ENCODE measurements around the gene NOS3. TPM values are rescaled to one million over a fixed set of nuclear protein-coding genes. Genes with fewer than 3 reads are reported as not detected.

NOS3 gene
- total RNA-seq, 4 donors from 2014 or later = 1.4 to 10.8 (median 4.2) TPM

DNA sequence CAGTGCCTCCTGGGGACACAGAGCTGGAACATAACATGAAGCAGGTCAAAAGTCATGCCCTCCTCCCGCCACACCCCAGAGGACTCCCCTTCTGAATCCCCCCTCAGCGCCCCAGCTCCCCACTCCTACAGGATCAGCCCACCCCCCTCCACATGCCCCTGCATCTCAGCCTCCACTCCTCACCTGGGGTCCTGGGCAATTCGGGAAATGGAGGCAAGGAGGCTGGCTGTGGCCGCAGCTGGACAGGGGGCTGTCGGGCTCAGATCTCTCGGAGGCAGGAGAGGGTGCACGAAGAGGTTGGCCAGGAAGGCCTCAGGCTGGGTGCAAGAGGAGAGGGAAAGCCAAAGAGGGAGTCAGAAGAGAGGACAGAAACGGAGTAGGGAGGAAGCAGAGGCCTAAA is 25.7 kb downstream of the NOS3 start:
- in situ Hi-C loops (cut with MboI; ENCODE audit: low sequenced_read_pairs in 4 of 4) = no loop called here
- H3K4me3 ChIP-seq = no peak overlapping the region
- no peaks in the 10 kb centered on the region for H3K36me3 ChIP-seq
- TF ChIP-seq, protein P1, sequence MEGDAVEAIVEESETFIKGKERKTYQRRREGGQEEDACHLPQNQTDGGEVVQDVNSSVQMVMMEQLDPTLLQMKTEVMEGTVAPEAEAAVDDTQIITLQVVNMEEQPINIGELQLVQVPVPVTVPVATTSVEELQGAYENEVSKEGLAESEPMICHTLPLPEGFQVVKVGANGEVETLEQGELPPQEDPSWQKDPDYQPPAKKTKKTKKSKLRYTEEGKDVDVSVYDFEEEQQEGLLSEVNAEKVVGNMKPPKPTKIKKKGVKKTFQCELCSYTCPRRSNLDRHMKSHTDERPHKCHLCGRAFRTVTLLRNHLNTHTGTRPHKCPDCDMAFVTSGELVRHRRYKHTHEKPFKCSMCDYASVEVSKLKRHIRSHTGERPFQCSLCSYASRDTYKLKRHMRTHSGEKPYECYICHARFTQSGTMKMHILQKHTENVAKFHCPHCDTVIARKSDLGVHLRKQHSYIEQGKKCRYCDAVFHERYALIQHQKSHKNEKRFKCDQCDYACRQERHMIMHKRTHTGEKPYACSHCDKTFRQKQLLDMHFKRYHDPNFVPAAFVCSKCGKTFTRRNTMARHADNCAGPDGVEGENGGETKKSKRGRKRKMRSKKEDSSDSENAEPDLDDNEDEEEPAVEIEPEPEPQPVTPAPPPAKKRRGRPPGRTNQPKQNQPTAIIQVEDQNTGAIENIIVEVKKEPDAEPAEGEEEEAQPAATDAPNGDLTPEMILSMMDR (IDR thresholded peaks at IDR 0.05 in 4 of 5, conservative IDR thresholded peaks at IDR 0.05 in 1 of 5) = no peak
- TF ChIP-seq POLR2A (IDR thresholded peaks at IDR 0.05) = no peak
- peaks cover 34 to 69% (median 50%) of the 10 kb centered on the region in 3 donors for H3K27me3 ChIP-seq
- H3K4me1 ChIP-seq = peaks cover 8 to 23% of the 10 kb centered on the region in 2 donors
- no peak for DNase-seq
- no peak for ATAC-seq
- H3K9me3 ChIP-seq = no peaks in the 10 kb centered on the region
- intact Hi-C loops (cut with DNase I; ENCODE audit: low total_unique reads) = no loop called here
- H3K27ac ChIP-seq = no peak overlapping the region

DNA sequence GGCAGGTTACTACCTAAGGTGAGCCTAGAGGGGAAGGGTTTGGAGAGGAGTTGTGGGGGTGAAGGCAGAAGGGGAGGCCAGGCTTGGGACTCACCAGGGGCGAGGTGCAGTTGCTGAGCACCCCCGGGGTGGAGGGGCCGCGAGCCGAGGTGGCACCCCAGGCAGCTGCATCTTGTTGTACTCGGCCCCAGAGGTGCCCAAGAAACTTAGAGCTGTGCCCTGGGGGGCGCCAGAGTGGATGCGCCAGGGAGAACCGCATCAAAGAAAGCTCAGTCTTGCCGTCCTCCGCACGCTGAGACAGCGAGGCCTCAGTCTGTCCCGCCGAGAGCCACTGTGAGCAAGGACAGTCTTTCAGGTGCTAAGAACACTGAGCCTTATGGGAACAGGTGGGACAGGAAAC is 26.1 kb downstream of the NOS3 start:
- Histone ChIP-seq H3K27me3 (peaks cover 34 to 69% (median 50%) of the 10 kb centered on the region in 3 donors), H3K9me3 (no peaks in the 10 kb centered on the region), H3K27ac (no peak overlapping the region), H3K4me3 (no peak overlapping the region), H3K36me3 (no peaks in the 10 kb centered on the region), H3K4me1 (peaks cover 8 to 23% of the 10 kb centered on the region in 2 donors)
- DNase-seq (no peak), ATAC-seq (no peak)
- no peak for TF ChIP-seq POLR2A (IDR thresholded peaks at IDR 0.05)
- TF ChIP-seq, protein P1 (IDR thresholded peaks at IDR 0.05 in 4 of 5, conservative IDR thresholded peaks at IDR 0.05 in 1 of 5) = no peak
- in situ Hi-C loops (cut with MboI; ENCODE audit: low sequenced_read_pairs in 4 of 4) (no loop called here), intact Hi-C loops (cut with DNase I; ENCODE audit: low total_unique reads) (no loop called here)

DNA sequence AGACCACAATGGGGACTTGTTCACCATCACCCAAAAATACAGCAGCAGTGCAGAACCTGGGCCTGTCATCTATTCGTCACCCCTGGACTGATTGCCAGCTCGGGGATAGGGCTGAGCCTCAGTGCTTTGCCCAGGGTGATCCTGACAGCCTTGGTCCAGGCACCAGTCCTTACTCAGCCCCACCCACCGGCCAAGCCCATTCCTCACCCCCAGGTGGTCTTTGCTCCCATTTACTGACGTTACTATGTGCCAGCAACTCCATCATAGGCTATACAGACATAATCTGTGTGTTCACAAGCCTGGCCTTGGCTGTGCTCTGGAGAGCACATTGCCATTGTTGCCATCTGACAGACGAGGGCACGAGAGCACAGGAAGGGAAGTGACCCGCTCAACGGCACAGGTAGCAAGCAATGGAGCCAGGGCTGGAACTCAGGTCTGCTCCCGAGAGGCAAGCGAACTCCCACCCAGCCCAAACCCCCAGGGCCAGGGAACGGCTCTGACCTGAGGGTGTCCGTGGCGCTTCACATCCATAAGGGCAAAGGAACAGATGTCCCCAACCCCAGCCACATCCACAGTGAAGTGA is 26.6 kb downstream of the NOS3 start:
- H3K27ac ChIP-seq = no peak overlapping the region
- ATAC-seq (no peak), DNase-seq (no peak)
- no peaks in the 10 kb centered on the region for H3K36me3 ChIP-seq
- TF ChIP-seq, protein P1 (IDR thresholded peaks at IDR 0.05 in 4 of 5, conservative IDR thresholded peaks at IDR 0.05 in 1 of 5) = no peak
- TF ChIP-seq POLR2A (IDR thresholded peaks at IDR 0.05) = no peak
- peaks cover 29 to 68% (median 50%) of the 10 kb centered on the region in 3 donors for H3K27me3 ChIP-seq
- no peaks in the 10 kb centered on the region for H3K9me3 ChIP-seq
- peaks cover 8 to 23% of the 10 kb centered on the region in 2 donors for H3K4me1 ChIP-seq
- peak overlapping the region in 1 of 4 donors; percentile 38 for H3K4me3 ChIP-seq
- in situ Hi-C loops (cut with MboI; ENCODE audit: low sequenced_read_pairs in 4 of 4) (no loop called here), intact Hi-C loops (cut with DNase I; ENCODE audit: low total_unique reads) (no loop called here)

DNA sequence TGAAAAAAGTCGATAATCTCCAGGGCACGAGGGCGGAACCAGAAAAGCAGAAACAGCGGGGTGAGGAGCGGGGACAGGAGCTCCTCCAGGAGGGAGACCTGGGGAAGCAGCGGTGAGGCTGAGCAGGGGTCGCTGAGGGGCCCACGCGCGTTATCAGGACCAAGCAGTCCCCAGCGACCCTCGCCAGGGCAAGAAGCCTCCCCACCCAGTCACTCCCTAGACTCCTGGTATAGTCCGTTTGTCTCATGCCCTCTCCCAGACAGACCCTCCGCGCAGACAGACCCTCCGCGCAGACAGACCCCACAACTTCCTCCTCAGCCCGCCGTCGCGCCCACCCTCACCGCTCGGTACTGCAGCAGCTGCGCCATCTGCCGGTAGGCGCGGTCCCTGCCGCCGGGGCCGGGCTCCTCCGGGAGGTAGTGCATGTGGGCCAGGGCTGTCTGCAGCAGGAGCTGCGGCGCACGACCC is 27.2 kb downstream of the NOS3 start:
- Histone ChIP-seq H3K4me1 (peaks cover 8 to 22% of the 10 kb centered on the region in 2 donors), H3K27ac (no peak overlapping the region), H3K9me3 (no peaks in the 10 kb centered on the region), H3K4me3 (peak overlapping the region in 3 of 4 donors; percentile 17 to 38 (median 31)), H3K36me3 (no peaks in the 10 kb centered on the region), H3K27me3 (peaks cover 29 to 63% (median 44%) of the 10 kb centered on the region in 3 donors)
- in situ Hi-C loops (cut with MboI; ENCODE audit: low sequenced_read_pairs in 4 of 4) (no loop called here), intact Hi-C loops (cut with DNase I; ENCODE audit: low total_unique reads) (no loop called here)
- no peak for TF ChIP-seq POLR2A (IDR thresholded peaks at IDR 0.05)
- TF ChIP-seq, protein P1 (IDR thresholded peaks at IDR 0.05 in 4 of 5, conservative IDR thresholded peaks at IDR 0.05 in 1 of 5) = peak; percentile 75 to 96 (median 88)
- no peak for DNase-seq
- ATAC-seq = peak; percentile 62 to 64
